Middle frontal gyrus (tissue), 1 donor: ENCODE data around the gene BICRAL.
"Not testable (repeated sequence)": the region's sequence is repeated elsewhere in the genome, so short reads cannot be mapped to it uniquely, and the experiment has no call there.

ENCODE experiments used
- DNase-seq: peaks from one replicate; pipeline ENCODE4 v3.0.0-alpha.2; 2015; ENCODE audit warnings: low spot score; ENCODE audit errors: extremely low spot score

Gene BICRAL

DNA sequence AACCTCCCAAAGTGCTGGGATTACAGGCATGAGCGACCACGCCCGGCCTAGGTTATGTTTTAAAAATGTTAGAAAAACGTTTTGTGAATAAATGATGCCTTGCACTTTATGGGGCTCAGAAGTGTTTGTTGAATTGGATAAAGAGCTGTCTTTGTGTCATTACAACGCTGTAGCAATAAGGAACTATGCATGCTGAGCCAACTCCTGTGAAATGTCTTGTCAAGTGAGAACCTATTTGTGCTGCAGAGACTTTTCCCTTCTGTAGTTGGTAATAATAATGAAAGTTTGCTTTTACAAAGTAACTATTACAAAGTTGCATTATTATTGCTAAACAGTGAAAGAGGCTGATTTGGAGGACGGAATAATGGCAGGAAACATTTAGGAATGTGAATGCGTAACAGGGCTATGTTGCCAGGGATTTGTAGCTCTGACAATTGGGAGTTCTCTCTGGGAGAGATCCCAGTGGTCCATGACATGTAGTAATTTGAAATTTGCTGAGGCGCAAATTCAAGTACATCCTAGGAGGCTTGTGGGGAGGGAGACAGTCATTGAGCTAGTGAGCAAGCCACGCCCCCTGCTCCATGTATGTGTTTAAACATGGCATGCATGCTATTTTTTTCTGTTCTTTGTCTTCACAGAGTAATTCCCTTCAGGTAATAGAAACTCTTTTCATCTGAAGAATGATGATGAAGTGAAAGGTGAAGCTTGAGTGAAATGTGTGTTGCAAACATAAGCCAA, 16.8 kb upstream of the BICRAL start:
- DNase-seq = no peak

DNA sequence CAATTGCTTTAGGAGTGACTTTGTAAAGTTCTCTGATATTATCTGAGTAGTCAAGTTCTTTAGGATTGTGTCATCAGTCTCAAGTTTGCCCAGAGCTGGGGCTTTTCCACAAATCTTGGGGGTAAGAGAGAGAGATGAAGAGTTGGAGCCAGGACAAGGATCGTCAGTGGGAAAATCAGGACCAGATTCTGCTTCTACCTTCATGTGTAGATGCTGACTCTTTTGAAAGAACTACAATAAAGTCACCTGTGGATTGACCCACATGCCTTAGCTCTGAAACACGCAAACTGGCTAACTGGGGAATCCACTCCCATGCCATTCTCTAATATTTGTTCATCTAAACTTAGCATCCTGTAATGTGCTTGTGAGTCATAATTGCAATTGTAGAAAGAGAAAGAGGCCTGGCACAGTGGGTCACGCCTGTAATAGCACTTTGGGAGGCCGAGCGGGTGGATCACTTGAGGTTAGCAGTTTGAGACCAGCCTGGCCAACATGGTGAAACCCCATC, 15.6 kb upstream of the BICRAL start:
- no peak for DNase-seq

DNA sequence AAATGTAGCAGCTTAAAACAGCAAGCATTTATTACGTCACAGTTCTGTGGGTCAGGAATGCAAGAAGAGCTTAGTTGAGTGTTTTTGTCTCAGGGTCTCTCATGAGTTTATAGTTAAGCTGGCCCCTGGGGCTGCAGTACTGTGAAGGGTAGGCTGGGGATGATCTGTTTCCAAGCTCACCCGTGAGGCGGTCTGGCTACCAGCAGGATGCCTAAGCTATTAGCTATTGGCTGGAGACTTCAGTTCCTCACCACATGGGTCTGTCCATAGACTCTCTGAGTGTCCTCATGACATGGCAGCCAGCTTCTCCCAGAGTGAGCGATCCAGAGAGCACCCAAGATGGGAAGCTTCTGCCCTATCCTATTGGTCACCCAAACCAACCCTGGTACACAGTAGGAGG, 12.8 kb upstream of the BICRAL start:
- no peak for DNase-seq

DNA sequence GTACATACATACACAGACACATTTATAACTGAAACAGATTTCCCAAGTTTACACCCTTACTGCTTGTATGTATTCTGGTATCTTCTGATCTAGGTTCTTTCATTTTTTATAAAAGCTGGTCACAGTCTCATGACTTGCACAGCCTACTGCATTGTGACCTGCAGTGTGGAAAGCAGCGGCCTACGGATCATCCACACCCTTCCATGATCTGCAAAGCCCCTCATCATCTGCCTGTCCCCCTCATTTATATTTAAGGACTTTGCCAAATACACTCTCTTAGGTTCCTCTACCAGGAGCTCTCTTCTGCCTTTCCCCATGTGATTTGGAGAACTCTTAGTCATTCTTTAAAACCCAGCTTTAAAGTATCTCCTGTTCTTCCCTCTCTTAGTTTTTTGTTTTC, 12.0 kb upstream of the BICRAL start:
- no peak for DNase-seq

DNA sequence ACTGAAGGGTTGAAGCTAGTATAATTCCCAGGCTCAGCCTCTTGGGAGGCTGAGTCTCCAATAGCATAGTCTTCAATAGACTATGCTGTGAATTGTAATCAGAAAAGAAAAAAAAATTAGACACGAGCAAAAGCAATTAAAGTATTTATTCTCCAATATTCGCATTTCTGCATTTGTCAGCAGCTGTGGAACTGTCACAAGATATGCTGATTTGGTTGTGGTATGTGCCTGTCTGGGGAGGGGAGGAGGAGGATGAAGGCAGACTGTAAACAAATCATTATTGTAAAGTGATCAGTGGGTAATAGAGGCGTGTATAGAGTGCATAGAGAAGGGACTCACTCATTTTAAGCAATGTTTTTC, 10.1 kb upstream of the BICRAL start:
- no peak for DNase-seq

DNA sequence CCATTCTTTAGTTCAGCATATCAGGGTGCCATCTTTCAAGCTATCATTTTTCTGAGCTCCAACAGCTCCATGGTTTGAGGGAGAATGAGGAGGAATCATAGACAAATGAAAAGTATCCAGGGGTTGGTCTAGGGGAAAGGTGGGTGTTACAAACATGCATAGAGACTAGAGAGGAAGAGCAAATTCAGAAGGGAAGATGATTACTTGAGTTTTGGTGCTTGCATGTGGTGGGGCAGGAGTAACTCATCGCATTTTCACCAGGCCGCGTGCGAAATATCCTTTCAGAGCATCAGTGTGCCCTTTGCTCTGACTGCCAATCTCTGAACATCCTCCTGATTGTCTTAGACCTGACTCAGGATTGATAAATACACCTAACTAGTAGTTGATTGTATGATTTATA, 7.7 kb upstream of the BICRAL start:
- DNase-seq = no peak

DNA sequence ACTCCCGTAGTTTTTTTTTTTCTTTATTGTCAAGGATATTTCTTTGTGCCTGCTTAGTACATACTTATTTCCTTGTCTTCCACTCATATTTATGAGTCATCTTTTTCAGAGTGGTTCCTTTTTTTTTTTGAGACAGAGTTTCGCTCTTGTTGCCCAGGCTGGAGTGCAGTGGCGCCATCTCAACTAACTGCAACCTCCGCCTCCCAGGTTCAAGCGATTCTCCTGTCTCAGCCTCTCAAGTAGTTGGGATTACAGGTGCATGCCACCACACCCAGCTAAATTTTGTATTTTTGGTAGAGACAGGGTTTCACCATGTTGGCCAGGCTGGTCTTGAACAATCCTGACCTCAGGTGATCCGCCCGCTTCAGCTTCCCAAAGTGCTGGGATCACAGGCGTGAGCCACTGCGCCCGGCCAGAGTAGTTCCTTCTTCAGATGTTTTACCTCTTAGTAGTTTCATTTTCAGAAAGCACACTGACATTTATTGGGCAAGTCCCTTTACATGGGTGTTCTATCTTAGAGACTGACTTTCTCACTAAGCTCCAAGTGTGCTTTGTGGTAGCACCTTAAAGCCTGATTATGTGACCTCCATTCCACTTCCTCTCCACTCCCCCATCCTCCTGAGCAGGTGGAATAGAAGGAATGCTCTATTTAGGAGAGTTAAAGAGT, 6.9 kb upstream of the BICRAL start:
- not testable (repeated sequence) for DNase-seq

DNA sequence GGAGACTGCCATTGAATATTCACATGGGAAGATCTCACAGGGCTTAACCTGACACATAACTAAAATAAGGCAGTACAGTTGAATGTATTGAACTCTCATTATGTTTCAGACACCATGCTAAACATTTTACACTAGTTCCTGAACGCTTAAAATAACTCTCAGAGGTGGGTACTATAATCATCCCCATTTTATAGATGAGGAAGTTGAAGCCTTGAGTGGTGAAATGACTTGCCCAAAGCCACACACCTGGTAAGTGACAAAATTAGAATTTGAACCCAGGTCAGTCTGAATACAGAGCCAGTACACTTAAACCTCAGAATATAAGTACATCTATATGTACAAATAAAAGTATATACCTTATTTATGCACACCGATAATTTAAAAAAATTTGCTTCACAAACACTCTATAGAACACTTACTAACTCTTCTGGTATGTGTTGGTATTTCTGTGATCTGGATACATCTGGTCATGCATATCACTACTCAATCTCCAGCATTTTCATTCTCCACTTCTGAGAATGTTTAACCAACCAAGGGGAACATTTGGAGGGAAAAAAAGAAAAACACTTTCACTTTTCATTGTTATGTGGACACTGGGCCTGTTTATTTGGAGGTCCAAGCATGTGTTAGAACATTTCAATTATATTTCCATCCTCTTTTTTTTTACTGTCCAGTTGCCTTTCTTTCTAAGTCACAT, 4.6 kb upstream of the BICRAL start:
- no peak for DNase-seq

DNA sequence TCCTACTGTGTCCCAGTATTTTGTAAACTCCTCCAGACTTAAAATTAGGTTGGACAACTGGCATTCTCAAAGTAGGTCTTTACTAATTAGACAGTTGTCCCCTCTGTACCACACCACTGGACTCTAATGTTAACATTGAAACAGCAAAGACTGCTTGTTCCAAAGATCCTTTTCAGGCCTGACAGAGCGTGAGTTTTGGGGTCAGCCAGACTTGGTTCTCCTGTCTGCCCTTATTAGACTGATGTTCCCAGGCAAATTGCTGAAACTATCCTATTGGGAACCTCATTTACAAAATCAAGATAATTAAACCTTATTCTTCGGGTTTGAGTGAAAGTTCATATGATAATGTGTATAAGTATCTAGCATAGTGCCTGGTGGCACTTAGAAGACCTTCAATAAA, 3.7 kb upstream of the BICRAL start:
- no peak for DNase-seq

DNA sequence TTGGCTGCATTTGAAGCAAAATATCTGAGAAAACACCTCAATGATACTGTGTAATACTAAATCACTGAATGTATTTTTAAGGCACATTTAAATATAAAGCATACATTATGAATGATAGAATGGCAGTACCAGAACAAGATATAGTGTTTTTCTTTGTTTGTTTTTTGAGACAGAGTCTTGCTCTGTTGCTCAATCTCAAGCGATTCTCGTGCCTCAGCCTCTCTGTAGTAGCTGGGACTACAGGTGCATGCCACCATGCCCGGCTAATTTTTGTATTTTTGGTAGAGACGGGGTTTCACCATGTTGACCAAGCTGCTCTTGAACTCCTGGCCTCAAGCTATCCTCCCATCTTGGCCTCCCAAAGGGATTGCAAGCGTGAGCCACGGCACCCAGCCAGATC, 2.3 kb upstream of the BICRAL start:
- no peak for DNase-seq

DNA sequence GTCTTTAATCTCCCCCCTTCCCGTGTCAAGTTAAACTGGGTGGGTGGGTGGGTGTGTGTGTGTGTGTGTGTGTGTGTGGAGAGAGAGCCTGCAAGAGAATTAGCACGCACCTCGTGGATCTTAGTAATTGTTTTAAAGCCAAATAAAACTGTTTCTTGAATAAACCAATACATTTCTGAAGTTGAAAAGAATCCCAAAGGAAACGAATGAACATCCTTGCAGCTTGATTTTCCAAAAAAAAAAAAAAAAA, 381 bp upstream of the BICRAL start:
- DNase-seq = no peak

DNA sequence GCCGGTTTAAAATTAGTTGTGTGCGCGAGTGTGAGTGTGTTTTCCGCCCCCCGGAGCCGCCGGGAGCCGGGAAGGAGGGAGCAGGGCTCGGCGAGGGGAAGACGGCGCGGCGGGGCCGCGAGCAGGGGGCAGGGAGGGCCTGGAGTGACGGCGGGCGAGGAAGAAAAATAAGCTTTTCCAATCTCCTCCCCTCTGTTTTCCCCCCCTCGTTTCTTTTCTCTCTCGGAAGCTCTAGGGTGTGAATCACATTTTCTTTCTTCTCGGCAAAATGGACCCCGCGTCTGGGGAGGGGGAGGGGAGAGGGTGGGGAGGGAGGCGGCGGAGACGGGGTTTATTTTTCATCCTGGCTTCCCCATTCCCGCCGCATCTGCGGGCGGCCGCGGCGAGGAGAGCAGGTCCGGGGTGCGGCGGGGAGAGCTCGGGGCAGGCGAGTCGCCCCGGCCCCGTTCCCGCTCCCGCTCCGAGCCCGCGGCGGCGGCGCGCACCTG, 881 bp downstream of the BICRAL start:
- peak; percentile 64 for DNase-seq

DNA sequence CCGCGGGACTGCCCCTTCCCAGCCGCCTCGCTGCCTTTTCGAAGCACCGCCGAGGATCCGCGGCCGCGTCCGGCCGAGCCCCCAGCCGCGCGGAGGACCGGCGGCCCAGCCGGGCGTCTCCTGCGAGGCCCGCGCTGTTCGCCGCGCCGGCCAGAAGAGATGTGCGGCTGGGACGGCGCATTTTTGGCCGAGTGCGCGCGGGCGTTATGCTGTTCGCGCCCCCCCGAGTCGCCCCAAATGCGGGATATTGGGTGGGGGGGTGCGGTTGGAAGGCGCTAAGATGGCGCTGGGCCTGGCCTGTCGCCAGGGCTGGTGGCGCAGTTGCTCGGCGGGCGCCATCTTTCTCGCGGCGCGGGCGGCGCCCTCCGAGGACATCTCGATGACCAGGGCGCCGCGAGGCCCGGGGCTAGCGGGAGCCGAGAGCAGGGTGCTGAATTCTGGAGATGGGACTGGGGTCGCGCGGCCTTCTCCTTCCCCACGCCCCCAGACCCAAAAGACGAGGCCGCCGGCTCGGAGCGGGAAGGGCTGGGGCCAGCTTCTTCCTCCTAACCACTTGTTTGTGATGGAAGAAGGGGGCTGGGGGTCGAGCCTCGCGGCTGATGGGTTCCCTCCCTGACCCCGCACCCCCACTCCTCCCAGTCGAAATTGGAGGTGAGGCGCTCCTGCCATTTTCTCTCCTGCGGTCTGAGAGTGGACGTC, 1.5 kb downstream of the BICRAL start:
- DNase-seq = peak; percentile 50

DNA sequence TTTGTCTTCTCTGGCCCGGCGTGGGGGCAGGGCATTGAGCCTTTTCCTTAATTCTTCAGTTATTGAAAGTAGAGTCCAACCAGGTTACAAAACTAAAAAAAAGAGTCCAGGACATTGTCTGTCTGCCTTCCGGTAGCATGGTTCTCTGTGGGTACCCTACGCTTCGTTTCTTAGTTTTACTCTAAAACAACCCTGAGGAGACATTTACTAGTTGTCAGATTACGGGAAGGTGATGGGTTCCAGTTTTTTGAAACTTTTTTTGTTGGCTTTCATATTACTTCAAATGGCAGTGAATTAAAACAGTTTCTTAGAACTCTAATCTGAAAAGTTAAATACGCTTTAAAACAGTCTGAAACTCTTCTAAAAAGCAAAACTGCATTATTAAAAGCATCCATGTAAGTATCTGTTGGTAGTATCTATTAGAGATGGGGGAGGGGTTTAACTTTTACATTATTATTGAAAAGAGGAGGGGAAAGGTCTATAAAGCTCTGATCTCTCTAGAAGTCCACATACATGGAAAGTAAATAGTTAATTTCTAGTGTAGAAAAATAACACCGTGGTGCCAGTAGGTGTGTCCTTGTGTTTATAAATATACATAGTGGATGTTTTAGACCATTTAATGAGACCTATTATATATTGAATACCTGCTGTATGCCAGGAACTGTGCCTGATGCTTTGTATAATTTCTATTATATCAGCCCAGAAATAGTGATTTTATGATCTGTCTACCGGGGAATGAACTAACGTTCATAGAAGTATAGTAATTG, 2.2 kb downstream of the BICRAL start:
- no peak for DNase-seq

DNA sequence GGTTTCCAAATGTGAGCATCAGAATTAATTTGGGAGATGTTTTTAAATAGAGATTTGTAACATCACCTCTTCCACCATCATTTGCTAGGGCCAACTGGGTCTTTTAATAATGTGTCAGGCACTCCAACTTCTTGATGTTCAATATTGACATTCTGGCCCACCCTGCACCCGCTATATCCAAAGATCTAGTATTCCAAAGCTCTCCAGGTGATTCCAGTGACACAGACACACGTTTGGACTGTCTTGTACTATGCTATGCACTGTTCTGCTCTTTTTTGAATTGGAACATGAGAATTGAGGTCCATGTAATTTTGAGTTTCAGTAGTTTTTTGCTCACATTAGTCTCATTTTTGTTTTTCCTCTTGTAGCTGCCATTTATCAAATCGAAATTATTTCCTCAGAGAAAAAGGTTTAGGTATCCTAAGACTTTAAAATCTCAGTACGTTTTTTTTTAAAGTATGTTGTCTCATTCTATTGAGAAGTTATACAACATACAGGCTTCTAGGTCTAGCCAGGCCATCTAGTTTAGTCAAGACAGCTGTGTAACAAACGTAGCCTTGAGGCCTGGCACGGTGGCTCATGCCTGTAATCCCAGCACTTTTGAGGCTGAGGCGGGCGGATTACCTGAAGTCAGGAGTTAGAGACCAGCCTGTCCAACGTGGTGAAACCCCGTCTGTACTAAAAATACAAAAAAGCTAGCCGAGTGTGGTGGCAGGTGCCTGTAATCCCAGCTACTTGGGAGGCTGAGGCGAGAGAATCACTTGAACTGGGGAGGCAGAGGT, 3.1 kb downstream of the BICRAL start:
- no peak for DNase-seq

DNA sequence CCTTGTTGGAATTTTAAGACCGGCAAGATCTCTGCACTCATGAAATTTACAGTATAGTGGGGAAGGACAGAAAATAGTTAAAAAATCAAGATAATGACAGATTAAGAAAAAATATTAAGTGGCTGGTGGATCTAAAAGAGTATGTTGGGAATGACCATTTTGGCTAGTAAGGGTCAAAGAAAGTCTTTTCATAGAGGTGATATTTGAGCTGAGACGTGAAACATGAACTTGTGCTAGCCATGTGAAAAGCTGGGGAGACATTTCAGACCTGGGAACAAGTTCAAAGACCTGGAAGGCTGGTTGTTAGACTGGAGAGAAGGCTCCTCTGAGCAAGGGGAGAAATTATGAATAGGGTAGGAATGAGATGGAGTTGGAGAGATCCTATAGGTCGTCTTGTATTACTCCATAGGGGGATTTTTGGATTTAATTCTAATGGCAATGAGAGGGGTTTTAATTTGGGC, 4.7 kb downstream of the BICRAL start:
- DNase-seq = no peak

DNA sequence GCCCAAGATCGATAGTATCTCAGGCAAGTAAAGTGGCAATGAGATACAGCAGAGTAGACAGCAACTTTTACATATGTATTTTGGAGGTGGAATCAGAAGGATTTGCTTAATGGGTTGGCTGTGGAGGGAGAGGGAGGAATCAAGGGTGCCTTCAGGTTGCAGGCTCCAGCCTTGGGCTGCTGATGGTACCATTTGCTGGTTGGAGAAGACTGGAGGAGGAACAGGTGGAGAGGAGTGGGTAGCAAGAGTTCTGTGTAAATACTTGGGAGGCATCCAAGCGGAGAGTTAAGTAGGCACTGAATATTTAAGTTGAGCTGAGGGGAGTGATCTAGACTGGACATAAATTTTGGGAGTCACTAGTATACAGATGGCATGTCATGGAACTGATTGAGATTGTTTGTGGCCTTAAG, 5.2 kb downstream of the BICRAL start:
- no peak for DNase-seq

DNA sequence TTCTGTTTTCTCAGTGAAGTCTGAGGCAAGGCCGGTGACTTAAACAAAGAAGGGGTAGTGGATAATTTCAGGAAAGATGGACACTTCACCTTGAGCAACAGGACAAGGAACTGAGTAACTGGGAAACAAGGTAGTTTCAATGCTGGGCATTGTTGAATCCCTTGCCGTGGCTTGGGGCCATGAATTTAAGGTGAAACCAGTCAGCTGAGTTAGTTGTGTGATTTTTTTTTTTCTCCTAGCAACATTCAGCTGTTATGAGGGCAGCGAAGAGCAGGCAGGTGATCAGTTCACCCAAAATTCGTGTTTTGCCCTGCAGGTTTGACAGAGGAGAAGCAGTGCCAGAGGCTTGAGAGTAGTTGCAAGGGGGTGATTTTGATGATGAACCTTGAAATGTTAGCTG, 6.8 kb downstream of the BICRAL start:
- DNase-seq = no peak

DNA sequence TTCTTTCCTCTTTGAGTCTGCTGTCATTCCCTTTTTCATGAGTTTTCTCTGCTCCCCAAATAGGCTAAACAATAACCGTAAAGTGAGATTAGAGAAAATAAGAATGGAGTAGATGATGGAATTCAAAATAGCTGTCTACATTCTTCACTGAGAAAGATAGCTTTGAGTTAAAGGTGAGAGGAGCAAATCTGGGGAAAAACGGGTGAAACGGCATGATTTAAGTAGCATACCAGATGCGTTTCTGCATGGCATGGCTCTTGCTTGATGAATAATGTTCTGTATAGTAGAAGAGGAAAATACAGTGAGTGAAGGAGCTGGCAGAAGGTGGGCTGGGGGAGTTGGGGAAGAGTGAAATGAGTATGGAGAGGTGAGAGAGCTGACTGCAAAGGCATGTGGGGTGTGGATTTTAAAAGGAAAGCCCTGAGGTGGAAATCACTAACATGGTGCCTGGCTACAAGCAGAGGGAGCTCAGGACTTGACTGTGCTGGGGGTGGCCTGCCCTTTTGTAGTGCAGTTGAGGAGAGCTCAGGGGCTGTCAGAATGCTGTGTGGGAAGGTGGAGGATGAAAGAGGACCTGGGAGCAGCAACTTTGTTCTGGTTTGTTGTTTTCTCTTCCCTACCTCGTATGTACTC, 8.8 kb downstream of the BICRAL start:
- no peak for DNase-seq
